Endothelial cell of umbilical vein (primary cell): ENCODE measurements around the gene U2AF2. TPM values are rescaled to one million over a fixed set of nuclear protein-coding genes. Genes with fewer than 3 reads are reported as not detected.

Experiments
- BruUV-seq: library from RNA; stranded (reverse); fragments of 400-500 nt; replicated peaks from 2 replicates; lab custom pipeline; 2021; lab: Mats Ljungman, UMichigan
- CTCF ChIA-PET: fragments of 300-600, 350-600 bp; sonication (Branson Sonifier 250); formaldehyde crosslinking; loops from one replicate; lab custom pipeline; 2021; ENCODE audit warnings: antibody characterized with exemption, inconsistent platforms; lab: Charles Lee
- POLR2A ChIA-PET: fragments of 300-600, 350-600 bp; sonication (Branson Sonifier 250); formaldehyde crosslinking; loops from one replicate; lab custom pipeline; 2021; ENCODE audit warnings: antibody characterized with exemption, inconsistent platforms; lab: Charles Lee
- DNase-seq: peaks from one replicate; pipeline ENCODE4 v3.0.0-alpha.2; 2011; ENCODE audit warnings: low read depth, low spot score
- FAIRE-seq: peaks from 2 replicates; lab custom pipeline; 2011; peaks lifted over from hg19 to GRCh38; lab: Jason Lieb, UNC
- H2AFZ ChIP-seq: 2 replicates; pipeline ENCODE4 v1.6.0; 2012; ENCODE audit warnings: low read depth, low read length, control low read depth, inconsistent platforms
- H3K27ac ChIP-seq: 2 replicates; pipeline ENCODE4 v1.5.1; 2011; ENCODE audit warnings: low read depth, mild to moderate bottlenecking, control low read depth, low read length, moderate library complexity; ENCODE audit not compliant: insufficient read depth
- H3K27me3 ChIP-seq, 2 experiments: 2 replicates each; pipeline versions ENCODE4 v1.6.0 to v1.6.1; 2011; ENCODE audit warnings: low read length in 2 of 2, mixed read lengths in 1 of 2; ENCODE audit not compliant: control insufficient read depth in 2 of 2, insufficient read depth in 2 of 2
- H3K36me3 ChIP-seq, 2 experiments: 2 replicates in 1 of 2; 3 replicates in 1 of 2; pipeline ENCODE4 v1.5.1; 2011; ENCODE audit warnings: low read length in 2 of 2, mild to moderate bottlenecking in 1 of 2, moderate library complexity in 1 of 2; ENCODE audit not compliant: control insufficient read depth in 2 of 2, insufficient read depth in 2 of 2; ENCODE audit errors: extremely low read depth in 1 of 2
- H3K4me1 ChIP-seq: 3 replicates; pipeline ENCODE4 v1.5.1; 2011; ENCODE audit warnings: mild to moderate bottlenecking, low read length; ENCODE audit not compliant: control insufficient read depth, insufficient read depth; ENCODE audit errors: extremely low read depth
- H3K4me2 ChIP-seq: 2 replicates; pipeline ENCODE4 v1.6.1; 2011; ENCODE audit warnings: low read length, control low read depth, mixed read lengths; ENCODE audit not compliant: insufficient read depth
- H3K4me3 ChIP-seq, 3 experiments: fragments of 200-600 bp in 1 of 3; sonication (generic), shearing (Covaris generic) in 1 of 3; replicated peaks in 1 of 3; 2 replicates each; pipeline ENCODE4 v1.5.1; 2011 to 2016; ENCODE audit warnings: control low read depth in 3 of 3, low read length in 3 of 3, mild to moderate bottlenecking in 2 of 3, inconsistent platforms in 1 of 3, low read depth in 1 of 3, moderate library complexity in 1 of 3; ENCODE audit not compliant: insufficient read depth in 1 of 3
- H3K79me2 ChIP-seq: 2 replicates; pipeline ENCODE4 v1.6.0; 2012; ENCODE audit warnings: low read length, inconsistent platforms; ENCODE audit not compliant: control insufficient read depth, insufficient read depth
- H3K9ac ChIP-seq: replicated peaks from 2 replicates; pipeline ENCODE3; 2011; ENCODE audit warnings: low read length, control low read depth; ENCODE audit not compliant: insufficient read depth; ENCODE audit errors: extremely low read depth
- H3K9me1 ChIP-seq: replicated peaks from 3 replicates; pipeline ENCODE4 v1.6.0; 2011; ENCODE audit warnings: mild to moderate bottlenecking, low read length; ENCODE audit not compliant: control insufficient read depth, insufficient read depth; ENCODE audit errors: extremely low read depth
- H3K9me3 ChIP-seq: replicated peaks from 2 replicates; pipeline ENCODE4 v1.5.1; 2012; ENCODE audit warnings: low read length, inconsistent platforms; ENCODE audit not compliant: control insufficient read depth, insufficient read depth
- H4K20me1 ChIP-seq: replicated peaks from 2 replicates; pipeline ENCODE3; 2011; ENCODE audit warnings: mild to moderate bottlenecking, low read length; ENCODE audit not compliant: control insufficient read depth, insufficient read depth; ENCODE audit errors: extremely low read depth
- CTCF ChIP-seq, 2 donors: IDR thresholded peaks; 1 replicate in 1 of 2; 2 replicates in 1 of 2; pipeline ENCODE4 v1.5.1; 2011; ENCODE audit warnings: low read length in 2 of 2, mild to moderate bottlenecking in 2 of 2, moderate library complexity in 2 of 2, control low read depth in 1 of 2, inconsistent platforms in 1 of 2, low read depth in 1 of 2; ENCODE audit not compliant: insufficient read depth in 1 of 2; ENCODE audit errors: extremely low read depth in 1 of 2
- EZH2 ChIP-seq: IDR thresholded peaks from 2 replicates; pipeline ENCODE4 v1.6.1; 2012; ENCODE audit warnings: borderline replicate concordance, low read depth, mild to moderate bottlenecking, moderate library complexity, low read length, inconsistent platforms; ENCODE audit not compliant: severe bottlenecking
- FOS ChIP-seq: IDR thresholded peaks from 2 replicates; pipeline ENCODE4 v1.6.1; 2011; ENCODE audit warnings: mild to moderate bottlenecking, low read length, moderate library complexity, borderline replicate concordance; ENCODE audit not compliant: insufficient read depth
- GATA2 ChIP-seq: IDR thresholded peaks from 2 replicates; pipeline ENCODE4 v1.7.0; 2011; ENCODE audit warnings: low read depth, mild to moderate bottlenecking, moderate library complexity, mixed read lengths, low read length; ENCODE audit not compliant: insufficient read length, insufficient read depth
- JUN ChIP-seq: IDR thresholded peaks from 2 replicates; pipeline ENCODE4 v1.6.1; 2011; ENCODE audit warnings: borderline replicate concordance, low read depth; ENCODE audit not compliant: insufficient read length, insufficient read depth
- MAX ChIP-seq: IDR thresholded peaks from 2 replicates; pipeline ENCODE4 v1.6.1; 2011; ENCODE audit not compliant: insufficient read depth, insufficient read length
- MYC ChIP-seq: IDR thresholded peaks from one replicate; pipeline ENCODE4 v1.6.1; 2011; ENCODE audit warnings: mild to moderate bottlenecking, low read depth, low read length
- POLR2A ChIP-seq: IDR thresholded peaks from 2 replicates; pipeline ENCODE4 v1.6.1; 2012; ENCODE audit warnings: low read depth, mild to moderate bottlenecking, control low read depth, low read length
- POLR2AphosphoS5 ChIP-seq: IDR thresholded peaks from 2 replicates; pipeline ENCODE4 v1.6.1; 2012; ENCODE audit warnings: low read depth, mild to moderate bottlenecking, control low read depth, low read length, moderate library complexity; ENCODE audit not compliant: insufficient read depth
- dilution Hi-C: fragments of 300-500 bp; cut with MboI; formaldehyde crosslinking; loops from one replicate; pipeline ENCODE4 v1.15.0; 2019; ENCODE audit warnings: low sequenced_read_pairs; ENCODE audit not compliant: extremely low pct_ligation_motif_present
- intact Hi-C: fragments of 100-400 bp; cut with micrococcal nuclease; formaldehyde crosslinking; loops from one replicate; pipeline ENCODE4 v1.10.0; 2022
- polyA plus RNA-seq, 4 experiments: library from polyadenylated mRNA; depleted of rRNA in 3 of 4; stranded (reverse) in 3 of 4; unstranded in 1 of 4; fragments of >200 nt; gene quantifications; 2 replicates each; pipeline versions ENCODE4 v1.2.1 to v1.2.3, GENCODE V29; 2011 to 2012; ENCODE audit warnings: missing spikeins in 1 of 4
- total RNA-seq: library from RNA; stranded (reverse); gene quantifications from 2 replicates; pipeline ENCODE4 v1.2.3, GENCODE V29; 2021

Gene U2AF2
- total and polyA plus RNA-seq, 2 donors (not counting 3 experiments of a cell fraction or from before 2014, with no cell fraction given) = 183 to 259 TPM

- no peak for DNase-seq
- ChIA-PET CTCF (no interaction called here), POLR2A (no interaction called here)
- dilution Hi-C loops = no loop called here
- Histone ChIP-seq H3K27me3 (no peaks in the 10 kb centered on the region), H3K4me3 (no peak overlapping the region), H3K9me1 (no peaks in the 10 kb centered on the region), H2AFZ (no peak overlapping the region), H3K79me2 (peaks cover 81% of the 10 kb centered on the region), H3K4me2 (no peak overlapping the region), H3K36me3 (peaks cover 9 to 28% of the 10 kb centered on the region in 2 experiments), H3K4me1 (peaks cover 37% of the 10 kb centered on the region), H3K9ac (no peak overlapping the region), H4K20me1 (no peaks in the 10 kb centered on the region), H3K9me3 (no peaks in the 10 kb centered on the region), H3K27ac (no peak overlapping the region)
- no peak for FAIRE-seq
- TF ChIP-seq EZH2 (no peak), GATA2 (peak; percentile 32), FOS (peak; percentile 56)
- BruUV-seq = no TSS peak
- intact Hi-C loops = no loop called here
These were observed 24.8 kb downstream of the U2AF2 start for GRCh38 chr19:55679343-55680257.

- no peak overlapping the region for H2AFZ ChIP-seq
- intact Hi-C loops (no loop called here), dilution Hi-C loops (no loop called here)
- peaks cover 9 to 37% of the 10 kb centered on the region in 2 experiments for H3K36me3 ChIP-seq
- no peak overlapping the region for H3K27ac ChIP-seq
- H3K9me3 ChIP-seq = no peaks in the 10 kb centered on the region
- H3K4me2 ChIP-seq = no peak overlapping the region
- FAIRE-seq = no peak
- ChIA-PET POLR2A (no interaction called here), CTCF (no interaction called here)
- H3K27me3 ChIP-seq = no peaks in the 10 kb centered on the region
- no peak for TF ChIP-seq POLR2AphosphoS5
- TF ChIP-seq FOS = no peak
- TF ChIP-seq JUN = no peak
- TF ChIP-seq EZH2 = no peak
- TF ChIP-seq MYC = no peak
- no peak for TF ChIP-seq POLR2A
- TF ChIP-seq CTCF (IDR thresholded peaks at IDR 0.05; ENCODE audit: extremely low read depth in 1 of 2, insufficient read depth in 1 of 2, low read depth in 1 of 2, low read length in 2 of 2) = no peak
- TF ChIP-seq GATA2 = no peak
- TF ChIP-seq MAX = no peak
- BruUV-seq = no TSS peak
- peaks cover 83% of the 10 kb centered on the region for H3K79me2 ChIP-seq
- H3K9ac ChIP-seq = no peak overlapping the region
- no peaks in the 10 kb centered on the region for H4K20me1 ChIP-seq
- H3K4me1 ChIP-seq = peaks cover 36% of the 10 kb centered on the region
- DNase-seq = no peak
- H3K9me1 ChIP-seq = no peaks in the 10 kb centered on the region
- no peak overlapping the region for H3K4me3 ChIP-seq
These were observed 25.7 kb downstream of the U2AF2 start for GRCh38 chr19:55680339-55681130.
